OCI-LY7 (cell line): ENCODE results near the gene TMEM214. TPM values are rescaled to one million over a fixed set of nuclear protein-coding genes. Genes with fewer than 3 reads are reported as not detected.

ENCODE experiments used
- BruUV-seq: library from RNA; stranded (reverse); fragments of 400-500 nt; replicated peaks from 2 replicates; lab custom pipeline; 2021; lab: Mats Ljungman, UMichigan
- CTCF ChIA-PET: fragments of 300-600 bp; sonication (Branson Sonifier 250); formaldehyde crosslinking; loops from one replicate; lab custom pipeline; 2022; ENCODE audit warnings: antibody characterized with exemption; ENCODE audit not compliant: unreplicated experiment; lab: Charles Lee
- POLR2A ChIA-PET: fragments of 300-600 bp; sonication (Branson Sonifier 250); formaldehyde crosslinking; loops from one replicate; lab custom pipeline; 2022; ENCODE audit warnings: antibody characterized with exemption; lab: Charles Lee
- DNase-seq: peaks from one replicate; pipeline ENCODE4 v3.0.0-alpha.2; 2015; ENCODE audit warnings: low spot score
- H2AFZ ChIP-seq: fragments of 200-600 bp; sonication (generic), shearing (Covaris generic); 2 replicates; pipeline ENCODE4 v1.6.1; 2014; ENCODE audit warnings: mild to moderate bottlenecking, antibody characterized with exemption, low read length, moderate library complexity
- H3K27ac ChIP-seq: fragments of 200-600 bp; sonication (generic); 2 replicates; pipeline ENCODE4 v1.5.1; 2014; ENCODE audit warnings: mixed run types, low read depth, mild to moderate bottlenecking, moderate library complexity, low read length, inconsistent platforms; ENCODE audit not compliant: poor library complexity, severe bottlenecking
- H3K36me3 ChIP-seq: fragments of 200-600 bp; sonication (generic); 2 replicates; pipeline ENCODE4 v1.6.1; 2014; ENCODE audit warnings: mild to moderate bottlenecking, antibody characterized with exemption, low read length, moderate library complexity, mixed read lengths; ENCODE audit not compliant: insufficient read depth
- H3K4me1 ChIP-seq: fragments of 200-600 bp; sonication (generic); 2 replicates; pipeline ENCODE4 v1.5.1; 2014; ENCODE audit warnings: mild to moderate bottlenecking, low read length; ENCODE audit not compliant: insufficient read depth, poor library complexity, severe bottlenecking
- H3K4me2 ChIP-seq: fragments of 200-600 bp; sonication (generic); 2 replicates; pipeline ENCODE4 v1.6.1; 2014; ENCODE audit warnings: mild to moderate bottlenecking, low read length
- H3K4me3 ChIP-seq: fragments of 200-600 bp; sonication (generic); 2 replicates; pipeline ENCODE4 v1.5.1; 2014; ENCODE audit warnings: mild to moderate bottlenecking, low read depth, low read length; ENCODE audit not compliant: poor library complexity, severe bottlenecking
- H3K79me2 ChIP-seq: fragments of 200-600 bp; sonication (generic); 2 replicates; pipeline ENCODE4 v1.6.1; 2016; ENCODE audit warnings: low read depth, mild to moderate bottlenecking, low read length, moderate library complexity, mixed read lengths; ENCODE audit not compliant: insufficient read depth
- H3K9me2 ChIP-seq: fragments of 200-600 bp; sonication (generic); 2 replicates; pipeline ENCODE4 v1.6.1; 2016; ENCODE audit warnings: mild to moderate bottlenecking, low read length, mixed read lengths; ENCODE audit not compliant: insufficient read depth
- H3K9me3 ChIP-seq: fragments of 200-600 bp; sonication (generic); 2 replicates; pipeline ENCODE4 v1.6.1; 2014; ENCODE audit warnings: mild to moderate bottlenecking, mixed run types, low read length, mixed read lengths
- H4K20me1 ChIP-seq: fragments of 200-600 bp; sonication (generic); 2 replicates; pipeline ENCODE4 v1.6.1; 2014; ENCODE audit warnings: mild to moderate bottlenecking, antibody characterized with exemption, low read length, moderate library complexity, mixed read lengths; ENCODE audit not compliant: insufficient read depth
- CTCF ChIP-seq: fragments of 200-600 bp; sonication (generic); conservative IDR thresholded peaks from 2 replicates; pipeline ENCODE4 v1.5.1; 2014; ENCODE audit warnings: mild to moderate bottlenecking, antibody characterized with exemption, low read length, moderate library complexity, mixed read lengths
- EZH2phosphoT487 ChIP-seq: fragments of 200-600 bp; sonication (generic); IDR thresholded peaks from 2 replicates; pipeline ENCODE4 v1.6.1; 2018; ENCODE audit warnings: low read depth, borderline replicate concordance, mild to moderate bottlenecking, mixed run types, antibody characterized with exemption, low read length, moderate library complexity, mixed read lengths
- intact Hi-C: fragments of 100-400 bp; cut with micrococcal nuclease; formaldehyde crosslinking; loops from one replicate; pipeline ENCODE4 v1.10.0; 2022; ENCODE audit not compliant: unreplicated experiment
- total RNA-seq, 2 experiments: library from RNA; depleted of rRNA in 1 of 2; stranded (reverse); fragments of >200 nt in 1 of 2; shearing (Covaris generic) in 1 of 2; gene quantifications; 2 replicates each; pipeline ENCODE4 v1.2.3, GENCODE V29; 2014 to 2022

Gene TMEM214
- total RNA-seq, 2 experiments from 2014 or later, result 32.0 to 78.6 TPM

GRCh38 chr2:27007416-27008374, 25.1 kb upstream of the TMEM214 start:
- Histone ChIP-seq H3K27ac (no peak overlapping the region), H3K4me2 (no peak overlapping the region), H3K4me3 (no peak overlapping the region), H3K36me3 (no peaks in the 10 kb centered on the region), H4K20me1 (no peaks in the 10 kb centered on the region), H3K9me2 (no peaks in the 10 kb centered on the region), H3K79me2 (no peaks in the 10 kb centered on the region), H3K9me3 (no peaks in the 10 kb centered on the region), H3K4me1 (no peaks in the 10 kb centered on the region), H2AFZ (no peak overlapping the region)
- no peak for TF ChIP-seq CTCF
- TF ChIP-seq EZH2phosphoT487, result no peak
- intact Hi-C loops, result no loop called here
- CTCF ChIA-PET, result no interaction called here
- POLR2A ChIA-PET, result interaction anchor here (1.7 kb wide), 1 partner anchor 46 kb away, joined by 4 read pairs; no protein-coding TSS in a partner anchor
- no peak for DNase-seq
- BruUV-seq, result no TSS peak

- Histone ChIP-seq H3K27ac (no peak overlapping the region), H2AFZ (no peak overlapping the region), H3K4me3 (no peak overlapping the region), H3K4me1 (no peaks in the 10 kb centered on the region), H3K79me2 (no peaks in the 10 kb centered on the region), H3K9me2 (no peaks in the 10 kb centered on the region), H3K4me2 (no peak overlapping the region), H4K20me1 (no peaks in the 10 kb centered on the region), H3K9me3 (no peaks in the 10 kb centered on the region), H3K36me3 (no peaks in the 10 kb centered on the region)
- DNase-seq, result no peak
- intact Hi-C loops, result no loop called here
- BruUV-seq, result no TSS peak
- ChIA-PET CTCF (no interaction called here), POLR2A (no interaction called here)
- no peak for TF ChIP-seq EZH2phosphoT487
- no peak for TF ChIP-seq CTCF
These were observed 24.1 kb upstream of the TMEM214 start for GRCh38 chr2:27008678-27009077.

- TF ChIP-seq CTCF, result no peak
- no peaks in the 10 kb centered on the region for H3K9me2 ChIP-seq
- DNase-seq, result no peak
- BruUV-seq, result no TSS peak
- no peak overlapping the region for H3K4me2 ChIP-seq
- H3K9me3 ChIP-seq, result no peaks in the 10 kb centered on the region
- no peak overlapping the region for H3K27ac ChIP-seq
- H3K4me3 ChIP-seq, result no peak overlapping the region
- intact Hi-C loops, result no loop called here
- no peaks in the 10 kb centered on the region for H3K4me1 ChIP-seq
- ChIA-PET CTCF (no interaction called here), POLR2A (no interaction called here)
- no peaks in the 10 kb centered on the region for H3K79me2 ChIP-seq
- no peaks in the 10 kb centered on the region for H3K36me3 ChIP-seq
- H2AFZ ChIP-seq, result no peak overlapping the region
- H4K20me1 ChIP-seq, result no peaks in the 10 kb centered on the region
These were observed 23.7 kb upstream of the TMEM214 start for GRCh38 chr2:27009083-27009482.
